Activated CD8-positive, alpha-beta memory T cell treated with anti-CD3 and anti-CD28 coated beads, Interleukin-2, amount 10 ng/mL, durations not matched to agents 7 days and 5 days (primary cell): Measurements from ENCODE around the gene CR1L. TPM values are rescaled to one million over a fixed set of nuclear protein-coding genes. Genes with fewer than 3 reads are reported as not detected.
A peak's percentile ranks its signal among the peaks of the same experiment; 100 is the strongest.
"Not testable (repeated sequence)": the region's sequence is repeated elsewhere in the genome, so short reads cannot be mapped to it uniquely, and the experiment has no call there.

Experiments used
- ATAC-seq: fragments of 150-1000 bp; cut with Tn5 transposase; one replicate; pipeline ENCODE4 v1.10.0; 2021; ENCODE audit warnings: moderate library complexity
- CTCF ChIA-PET: fragments of 350-600 bp; sonication (Branson Sonifier 250); formaldehyde crosslinking; loops from one replicate; lab custom pipeline; 2021; ENCODE audit warnings: antibody characterized with exemption; lab: Charles Lee
- DNase-seq: peaks from one replicate; pipeline ENCODE4 v3.0.0-alpha.2; 2020
- H3K27ac Mint-ChIP-seq: one replicate; pipeline ENCODE4 v1.8.0; 2021; ENCODE audit warnings: mild to moderate bottlenecking, mixed read lengths
- H3K27me3 Mint-ChIP-seq: one replicate; pipeline ENCODE4 v1.8.0; 2021; ENCODE audit warnings: mixed read lengths
- H3K36me3 Mint-ChIP-seq: one replicate; pipeline ENCODE4 v1.8.0; 2021; ENCODE audit warnings: mild to moderate bottlenecking, mixed read lengths
- H3K4me1 Mint-ChIP-seq: one replicate; pipeline ENCODE4 v1.8.0; 2021; ENCODE audit warnings: mixed read lengths
- H3K4me3 Mint-ChIP-seq: one replicate; pipeline ENCODE4 v1.8.0; 2021; ENCODE audit warnings: mild to moderate bottlenecking, moderate library complexity, mixed read lengths
- H3K9me3 Mint-ChIP-seq: one replicate; pipeline ENCODE4 v1.8.0; 2022; ENCODE audit warnings: low read depth, mixed read lengths
- total RNA-seq, 2 experiments: library from RNA; stranded (reverse); gene quantifications; one replicate each; pipeline ENCODE4 v1.2.3, GENCODE V29; 2021

The CR1L gene
- total RNA-seq, 2 experiments from 2014 or later, result not detected

DNA sequence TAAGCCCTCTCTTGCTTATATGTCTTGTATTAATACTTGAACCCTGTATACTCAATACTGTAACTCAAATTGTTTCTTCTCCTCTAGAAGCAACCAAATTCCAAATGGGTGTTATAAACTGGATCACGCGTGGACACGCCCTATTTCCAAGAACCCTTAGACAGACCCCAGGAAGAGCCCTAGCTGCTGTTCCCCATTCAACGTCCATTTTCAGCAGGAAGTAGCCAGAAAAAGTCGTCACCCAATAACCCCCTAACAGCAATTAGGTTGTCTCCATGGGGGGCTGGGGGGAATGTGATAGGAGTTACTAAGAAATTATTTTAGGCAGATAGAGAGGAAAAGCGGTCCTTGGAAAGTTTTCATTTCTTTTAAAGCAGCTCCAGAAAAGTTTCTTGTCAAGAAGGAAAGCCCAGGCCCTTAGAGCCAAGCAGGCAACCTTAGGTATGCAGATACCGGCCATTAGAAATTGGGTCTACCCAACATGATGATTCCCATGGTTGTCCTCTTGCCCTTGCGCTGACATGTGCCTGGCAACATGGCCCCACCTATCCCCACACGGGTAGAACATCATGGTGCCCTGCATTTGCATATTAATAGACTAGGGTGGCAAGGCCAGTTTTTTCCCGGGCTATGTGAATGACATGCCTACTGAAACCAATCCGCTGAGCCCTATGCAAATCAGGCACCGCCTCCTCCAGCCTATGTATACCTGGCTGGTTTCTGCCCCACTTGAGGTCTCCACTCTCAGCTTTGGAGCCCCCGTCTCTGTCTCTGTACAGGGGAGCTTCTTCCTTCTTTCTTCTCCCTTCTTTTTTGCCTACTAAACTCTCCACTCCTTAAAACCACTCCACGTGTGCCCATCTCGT lies 102.9 kb downstream of the CR1L start:
- no peaks in the 10 kb centered on the region for H3K27me3 Mint-ChIP-seq
- CTCF ChIA-PET, result interaction anchor here (0.6 to 1.3 kb wide), 2 partner anchors 49 to 303 kb away, joined by 3 read pairs; no protein-coding TSS in a partner anchor
- H3K4me3 Mint-ChIP-seq, result no peak overlapping the region
- ATAC-seq, result no peak
- peaks cover 1% of the 10 kb centered on the region for H3K36me3 Mint-ChIP-seq
- DNase-seq, result no peak
- H3K9me3 Mint-ChIP-seq, result no peaks in the 10 kb centered on the region
- H3K4me1 Mint-ChIP-seq, result peaks cover 27% of the 10 kb centered on the region
- H3K27ac Mint-ChIP-seq, result no peak overlapping the region

DNA sequence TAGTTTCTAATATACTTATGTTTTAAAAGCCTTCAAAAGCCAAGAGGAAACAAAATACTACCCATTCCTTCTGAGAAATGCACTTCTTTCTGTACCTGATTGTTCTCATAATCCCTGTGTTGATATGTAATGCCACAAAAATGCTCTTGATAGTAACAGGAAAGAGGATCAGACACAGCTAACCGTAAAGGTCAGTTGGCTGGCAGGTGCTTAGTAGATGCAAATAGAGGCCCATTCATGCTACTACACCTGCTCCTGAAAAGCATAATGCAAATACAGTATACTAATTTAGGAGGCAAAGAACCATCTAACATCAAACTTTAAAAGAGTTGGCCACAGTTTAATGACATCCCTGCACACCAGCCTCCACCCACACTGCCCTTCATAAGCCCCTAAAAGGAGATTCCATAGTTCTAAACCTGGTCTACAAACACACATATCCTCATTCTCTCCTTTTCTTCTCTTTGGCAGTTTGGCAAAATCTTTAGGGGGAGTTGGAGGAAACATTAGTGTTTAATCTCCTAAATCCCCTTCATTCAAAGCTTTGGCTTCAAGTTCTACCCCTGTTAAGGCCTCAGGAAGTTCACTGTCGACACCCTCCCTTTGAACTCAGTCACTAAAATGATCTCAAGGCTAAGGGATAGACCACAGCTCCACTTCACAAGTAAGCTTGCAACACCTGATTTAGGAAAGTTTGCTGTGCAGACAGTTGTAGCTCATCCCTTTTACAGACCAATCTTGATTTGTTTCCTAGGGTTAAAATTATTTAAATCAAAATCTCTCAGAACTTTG lies 104.0 kb downstream of the CR1L start:
- Mint-ChIP-seq H3K4me3 (no peak overlapping the region), H3K36me3 (peaks cover 1% of the 10 kb centered on the region), H3K27me3 (no peaks in the 10 kb centered on the region), H3K4me1 (peaks cover 36% of the 10 kb centered on the region), H3K9me3 (no peaks in the 10 kb centered on the region), H3K27ac (no peak overlapping the region)
- DNase-seq, result no peak
- CTCF ChIA-PET, result interaction anchor here (1.3 kb wide), 1 partner anchor 48 kb away, joined by 3 read pairs; no protein-coding TSS in a partner anchor
- no peak for ATAC-seq

DNA sequence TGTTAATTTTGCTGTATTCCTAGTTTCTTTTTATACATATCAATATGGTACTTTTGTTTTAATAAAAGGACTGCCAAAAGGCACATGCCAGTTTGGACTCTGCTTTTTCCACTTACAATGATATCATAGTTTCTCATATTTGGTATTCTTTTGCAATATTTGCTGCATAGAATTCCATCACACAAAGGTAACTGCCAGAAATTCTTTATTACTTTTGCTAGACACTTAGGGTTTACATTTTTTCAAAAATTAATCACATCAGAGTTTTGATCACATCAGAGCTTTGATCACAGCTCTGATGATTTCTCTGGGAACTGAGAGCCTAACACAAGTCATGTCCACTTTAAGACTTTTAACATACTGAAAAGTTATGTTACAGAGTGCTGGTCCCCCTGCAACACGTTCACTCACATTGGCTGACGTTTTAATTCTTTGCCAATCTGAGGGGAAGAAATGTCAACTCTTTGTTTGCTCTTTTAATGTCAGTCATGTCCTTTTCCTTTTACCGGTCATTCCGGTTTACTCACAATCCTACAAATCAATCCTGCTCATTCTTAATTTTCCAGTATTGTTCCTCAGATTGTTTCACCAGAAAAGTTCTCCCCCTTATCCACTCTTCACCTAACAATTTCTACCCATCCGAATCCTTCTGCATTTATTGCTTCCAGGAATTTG lies 105.8 kb downstream of the CR1L start:
- Mint-ChIP-seq H3K36me3 (peaks cover 2% of the 10 kb centered on the region), H3K4me1 (peaks cover 53% of the 10 kb centered on the region), H3K27me3 (no peaks in the 10 kb centered on the region), H3K4me3 (peak overlapping the region; percentile 99), H3K27ac (peak overlapping the region; percentile 93), H3K9me3 (no peaks in the 10 kb centered on the region)
- ATAC-seq, result no peak
- DNase-seq, result no peak
- CTCF ChIA-PET, result interaction anchor here (3.7 kb wide), 1 partner anchor 47 kb away, joined by 17 read pairs; no protein-coding TSS in a partner anchor

DNA sequence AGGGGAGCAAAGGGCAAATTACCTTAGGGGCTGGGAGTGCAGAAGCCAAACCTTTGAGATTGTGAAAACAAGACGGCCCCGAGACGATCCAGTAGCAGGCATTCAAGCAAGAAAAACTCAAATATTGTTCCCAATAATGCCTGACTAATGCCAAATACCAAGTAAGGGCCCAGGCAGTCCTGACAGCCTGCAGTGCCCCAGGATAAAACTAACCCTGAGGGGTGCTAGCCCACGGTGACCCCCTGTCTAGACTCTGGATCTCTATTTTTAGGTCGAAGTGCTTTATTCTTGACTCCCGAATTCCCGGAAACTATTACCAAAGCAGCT lies 106.5 kb downstream of the CR1L start:
- not testable (repeated sequence) for H3K27me3 Mint-ChIP-seq, H3K36me3 Mint-ChIP-seq, ATAC-seq, DNase-seq, H3K9me3 Mint-ChIP-seq
- peaks cover 59% of the 10 kb centered on the region for H3K4me1 Mint-ChIP-seq
- CTCF ChIA-PET, result interaction anchor here (3.7 kb wide), 1 partner anchor 46 kb away, joined by 17 read pairs; no protein-coding TSS in a partner anchor
- peak overlapping the region; percentile 99 for H3K4me3 Mint-ChIP-seq
- peak overlapping the region; percentile 93 for H3K27ac Mint-ChIP-seq

DNA sequence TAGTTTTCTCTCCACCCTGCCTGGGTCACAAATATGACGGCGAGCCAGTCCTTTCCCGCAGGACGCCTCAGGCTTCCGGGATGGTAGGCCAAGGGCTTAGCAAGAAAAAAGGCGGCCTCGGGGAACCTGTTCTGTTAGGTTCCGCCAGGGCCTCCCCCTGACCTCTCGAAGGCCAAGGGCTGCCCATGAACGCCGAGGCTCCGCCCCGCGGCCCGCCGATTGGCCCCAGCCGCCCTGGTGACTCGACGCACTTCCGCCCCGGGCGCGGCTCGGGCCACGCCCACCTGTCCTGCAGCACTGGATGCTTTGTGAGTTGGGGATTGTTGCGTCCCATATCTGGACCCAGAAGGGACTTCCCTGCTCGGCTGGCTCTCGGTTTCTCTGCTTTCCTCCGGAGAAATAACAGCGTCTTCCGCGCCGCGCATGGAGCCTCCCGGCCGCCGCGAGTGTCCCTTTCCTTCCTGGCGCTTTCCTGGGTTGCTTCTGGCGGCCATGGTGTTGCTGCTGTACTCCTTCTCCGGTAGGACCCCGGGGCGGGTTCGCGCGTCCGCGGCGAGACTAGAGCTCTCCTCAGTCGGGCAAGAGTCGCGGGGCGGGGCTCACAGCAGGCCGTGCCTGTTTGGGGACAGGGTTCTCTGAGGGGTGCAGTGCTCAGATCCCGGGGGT lies 107.0 kb downstream of the CR1L start, which contains the start of gene CD46:
TSS of gene CD46 (plus strand) at position 265 of the 666 bp plus-strand sequence. CDS start at position 424, 159 bp downstream.
- CTCF ChIA-PET, result interaction anchor here (3.7 kb wide), 1 partner anchor 46 kb away, joined by 17 read pairs; no protein-coding TSS in a partner anchor
- no peaks in the 10 kb centered on the region for H3K9me3 Mint-ChIP-seq
- no peaks in the 10 kb centered on the region for H3K27me3 Mint-ChIP-seq
- DNase-seq (peak; percentile 97), ATAC-seq (peak; percentile 98)
- peak within 1 kb of the TSS; percentile 99 for H3K4me3 Mint-ChIP-seq
- H3K36me3 Mint-ChIP-seq, result peaks cover 10% of the 10 kb centered on the region
- H3K27ac Mint-ChIP-seq, result peak within 1 kb of the TSS; percentile 93
- H3K4me1 Mint-ChIP-seq, result peaks cover 64% of the 10 kb centered on the region

DNA sequence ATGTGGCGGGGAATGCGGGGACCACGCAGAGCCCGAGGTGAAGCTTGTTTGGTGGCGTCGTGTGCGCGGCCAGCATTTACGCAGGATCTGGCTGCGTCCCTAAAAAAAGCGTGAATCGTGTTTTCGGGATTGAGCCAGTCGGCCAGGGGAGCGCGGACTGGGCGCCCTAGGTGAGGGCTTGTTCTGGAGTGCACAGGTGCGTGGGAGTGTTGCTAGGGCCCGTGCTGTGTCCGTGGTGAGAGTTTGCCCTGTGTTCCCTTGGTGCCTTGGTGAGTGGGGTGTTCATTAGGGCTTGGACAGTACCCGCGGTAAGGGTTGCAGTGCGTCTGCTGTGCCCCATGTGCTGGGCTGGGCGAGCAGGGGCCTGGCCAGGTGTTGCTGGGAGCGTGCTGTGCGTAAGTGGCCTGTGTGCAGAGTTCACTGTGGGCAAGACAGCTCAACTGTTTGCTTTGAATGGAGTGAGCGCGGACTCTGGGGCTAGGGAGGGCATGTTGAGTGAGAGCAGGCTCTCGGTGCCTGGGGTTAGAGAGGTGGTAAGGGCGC lies 107.6 kb downstream of the CR1L start:
- DNase-seq (peak; percentile 50), ATAC-seq (peak; percentile 8)
- CTCF ChIA-PET, result interaction anchor here (3.7 kb wide), 1 partner anchor 45 kb away, joined by 17 read pairs; no protein-coding TSS in a partner anchor

DNA sequence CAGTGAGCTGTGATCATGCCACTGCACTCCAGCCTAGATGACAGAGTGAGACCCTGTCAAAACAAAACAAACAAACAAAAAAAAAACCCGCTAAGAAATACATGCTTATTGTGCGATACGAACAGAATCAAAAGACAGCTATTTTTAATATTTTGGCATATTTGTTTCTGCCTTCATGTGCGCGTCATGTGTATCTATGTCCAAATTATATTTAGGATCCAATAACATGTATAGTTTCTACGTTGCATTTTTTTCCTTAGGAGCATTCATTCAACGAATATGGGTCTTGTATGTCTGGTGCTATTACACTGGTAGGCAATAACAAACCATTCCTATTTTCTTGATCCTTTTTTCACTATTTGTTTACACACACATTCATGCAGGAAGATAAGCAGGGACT lies 108.7 kb downstream of the CR1L start:
- no peak for DNase-seq
- H3K27me3 Mint-ChIP-seq, result no peaks in the 10 kb centered on the region
- peaks cover 72% of the 10 kb centered on the region for H3K4me1 Mint-ChIP-seq
- no peak for ATAC-seq
- CTCF ChIA-PET, result interaction anchor here (0.5 to 3.7 kb wide), 3 partner anchors 44 to 210 kb away, joined by 3 to 17 read pairs (median 7); no protein-coding TSS in a partner anchor
- H3K9me3 Mint-ChIP-seq, result no peaks in the 10 kb centered on the region
- no peak overlapping the region for H3K27ac Mint-ChIP-seq
- H3K4me3 Mint-ChIP-seq, result peak overlapping the region; percentile 99
- H3K36me3 Mint-ChIP-seq, result peaks cover 17% of the 10 kb centered on the region

More for the DNA sequence above, 107.6 kb downstream of the CR1L start:
- Mint-ChIP-seq H3K4me1 (peaks cover 67% of the 10 kb centered on the region), H3K36me3 (peaks cover 12% of the 10 kb centered on the region), H3K27ac (peak overlapping the region; percentile 93), H3K4me3 (peak overlapping the region; percentile 99), H3K9me3 (no peaks in the 10 kb centered on the region), H3K27me3 (no peaks in the 10 kb centered on the region)

DNA sequence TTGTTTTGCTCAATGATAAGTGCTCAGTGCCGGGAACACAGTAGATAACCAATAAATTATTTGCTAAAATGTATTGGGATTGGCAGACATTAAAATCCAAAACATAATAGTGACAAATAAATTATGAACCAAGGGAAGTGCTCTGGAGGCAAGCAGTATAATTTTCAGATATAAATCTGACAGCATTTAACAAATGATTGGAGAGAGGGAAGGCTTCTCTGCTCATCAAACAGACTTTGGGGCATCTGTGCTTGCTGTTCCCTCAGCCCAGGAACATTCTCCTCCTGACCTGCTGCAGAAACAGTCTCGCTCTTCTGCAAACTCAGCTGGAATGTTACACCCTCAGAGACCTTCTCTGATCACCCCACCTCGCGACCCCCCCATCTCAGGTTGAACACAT lies 109.1 kb downstream of the CR1L start:
- Mint-ChIP-seq H3K27ac (no peak overlapping the region), H3K27me3 (no peaks in the 10 kb centered on the region), H3K4me3 (peak overlapping the region; percentile 41), H3K4me1 (peaks cover 68% of the 10 kb centered on the region), H3K9me3 (no peaks in the 10 kb centered on the region), H3K36me3 (peaks cover 19% of the 10 kb centered on the region)
- ATAC-seq (no peak), DNase-seq (no peak)
- CTCF ChIA-PET, result interaction anchor here (0.5 to 3.7 kb wide), 4 partner anchors 44 to 210 kb away, joined by 3 to 17 read pairs (median 8); no protein-coding TSS in a partner anchor

DNA sequence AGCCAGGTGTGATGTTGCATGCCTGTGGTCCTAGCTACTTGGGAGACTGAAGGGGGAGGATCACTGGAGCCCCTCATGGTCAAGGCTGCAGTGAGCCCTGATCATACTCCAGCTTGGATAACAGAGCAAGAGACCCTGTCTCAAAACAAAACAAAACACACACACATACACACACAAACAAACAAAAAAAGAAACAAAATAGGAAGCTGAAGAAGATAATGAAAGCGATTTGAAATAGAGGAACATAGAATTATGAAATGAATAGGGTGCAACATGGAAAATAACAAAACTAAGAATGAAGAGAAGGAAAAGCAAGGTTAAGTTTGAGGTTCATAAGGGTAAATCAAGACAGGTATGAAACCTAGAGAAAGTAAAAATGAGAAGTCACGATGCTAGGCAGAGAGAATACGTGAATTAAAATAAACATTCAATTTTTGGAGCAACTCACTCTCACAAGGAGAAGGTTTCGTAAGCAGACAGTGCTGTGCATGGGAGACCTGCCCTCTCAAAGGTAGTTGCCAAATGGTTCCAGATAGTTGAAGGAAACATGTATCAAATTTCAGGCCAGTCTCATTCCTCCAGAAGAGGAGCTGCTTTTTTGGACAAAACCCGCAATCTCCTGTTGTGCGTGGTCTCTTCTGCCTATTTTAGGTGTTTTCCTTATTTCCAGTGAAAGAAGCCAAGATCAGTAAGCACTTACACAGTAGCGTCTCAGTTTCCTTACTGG lies 110.2 kb downstream of the CR1L start:
- H3K27me3 Mint-ChIP-seq, result no peaks in the 10 kb centered on the region
- no peak for DNase-seq
- H3K4me1 Mint-ChIP-seq, result peaks cover 61% of the 10 kb centered on the region
- no peak overlapping the region for H3K4me3 Mint-ChIP-seq
- CTCF ChIA-PET, result interaction anchor here (1.0 to 2.8 kb wide), 5 partner anchors 16 to 208 kb away, joined by 3 to 8 read pairs (median 7); no protein-coding TSS in a partner anchor
- no peak for ATAC-seq
- no peaks in the 10 kb centered on the region for H3K9me3 Mint-ChIP-seq
- H3K27ac Mint-ChIP-seq, result no peak overlapping the region
- peaks cover 27% of the 10 kb centered on the region for H3K36me3 Mint-ChIP-seq

DNA sequence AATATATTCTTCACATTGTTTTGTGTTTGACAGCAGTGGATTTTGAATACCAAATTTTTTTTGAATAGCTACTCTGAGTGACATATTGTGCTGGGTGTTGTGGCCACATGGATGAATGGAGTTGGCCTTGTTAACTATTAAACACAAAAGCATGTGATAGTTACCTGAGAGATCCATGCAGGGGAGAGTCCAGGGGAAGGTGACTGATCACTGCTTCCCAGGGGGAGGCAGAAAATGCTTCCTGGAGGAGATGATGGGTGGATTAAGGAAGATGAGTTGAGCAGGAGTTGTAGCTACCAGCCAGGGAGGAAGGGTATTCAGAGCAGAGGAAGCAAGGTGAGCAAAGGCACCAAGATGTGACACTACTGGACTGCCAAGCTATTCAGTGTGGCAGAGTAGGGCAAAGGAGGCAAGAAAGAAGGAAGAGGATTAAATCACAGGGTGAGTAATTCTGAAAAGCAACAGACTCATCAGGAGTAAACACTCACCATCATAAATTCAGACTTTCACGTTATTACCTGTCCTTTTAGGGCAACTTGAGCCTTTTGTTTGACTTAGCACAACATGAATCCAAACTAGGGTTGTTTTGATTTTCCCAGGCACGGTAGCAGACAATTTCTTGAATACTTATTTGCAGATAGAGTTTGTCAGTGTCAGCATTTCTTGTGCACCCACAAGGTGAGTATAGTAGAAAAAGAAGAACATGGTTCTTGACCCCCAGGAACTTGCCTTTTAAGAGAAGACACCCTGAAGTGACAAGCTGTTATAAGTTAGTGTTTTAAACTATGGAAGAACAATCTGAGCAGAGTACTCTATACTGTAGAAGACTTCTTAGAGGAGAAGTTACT lies 111.1 kb downstream of the CR1L start:
- peaks cover 53% of the 10 kb centered on the region for H3K4me1 Mint-ChIP-seq
- H3K36me3 Mint-ChIP-seq, result peaks cover 32% of the 10 kb centered on the region
- peak overlapping the region; percentile 2 for H3K27ac Mint-ChIP-seq
- CTCF ChIA-PET, result interaction anchor here (1.0 to 2.8 kb wide), 5 partner anchors 17 to 208 kb away, joined by 3 to 8 read pairs (median 7); no protein-coding TSS in a partner anchor
- H3K27me3 Mint-ChIP-seq, result no peaks in the 10 kb centered on the region
- H3K9me3 Mint-ChIP-seq, result no peaks in the 10 kb centered on the region
- ATAC-seq (no peak), DNase-seq (no peak)
- H3K4me3 Mint-ChIP-seq, result no peak overlapping the region

DNA sequence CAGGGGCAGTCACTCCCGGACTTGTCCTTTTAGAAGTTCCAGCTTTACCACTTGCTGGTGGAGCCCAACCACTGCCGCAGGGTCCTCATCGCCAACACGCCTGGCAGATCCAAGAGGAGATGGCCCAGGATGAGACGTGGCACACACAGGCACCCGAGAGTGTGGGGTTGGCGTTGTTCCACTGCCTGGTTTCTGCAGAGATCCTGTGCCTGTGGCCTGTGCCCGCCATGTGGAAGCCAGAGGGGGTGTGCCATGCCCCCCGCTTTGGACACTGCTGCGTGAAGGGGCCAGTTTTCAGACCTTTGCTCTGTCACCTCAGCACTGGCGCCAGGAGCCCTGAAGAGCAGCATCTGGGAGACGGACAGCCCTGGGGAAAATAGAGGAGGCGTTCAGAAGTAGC lies 117.7 kb downstream of the CR1L start:
- DNase-seq (no peak), ATAC-seq (no peak)
- H3K27ac Mint-ChIP-seq, result no peak overlapping the region
- H3K9me3 Mint-ChIP-seq, result peaks cover 3% of the 10 kb centered on the region
- peaks cover 6% of the 10 kb centered on the region for H3K4me1 Mint-ChIP-seq
- CTCF ChIA-PET, result no interaction called here
- H3K27me3 Mint-ChIP-seq, result no peaks in the 10 kb centered on the region
- peaks cover 74% of the 10 kb centered on the region for H3K36me3 Mint-ChIP-seq
- H3K4me3 Mint-ChIP-seq, result no peak overlapping the region
